Loucy (cell line): ENCODE results near the gene BCHE.

Experiments used
- CTCF ChIP-seq: fragments of 200-600 bp; sonication (generic); conservative IDR thresholded peaks from 2 replicates; pipeline ENCODE4 v1.5.1; 2014; ENCODE audit warnings: mild to moderate bottlenecking, antibody characterized with exemption, low read length
- EZH2phosphoT487 ChIP-seq: fragments of 200-600 bp; IDR thresholded peaks from 2 replicates; pipeline ENCODE4 v1.6.1; 2018; ENCODE audit warnings: antibody characterized with exemption, mild to moderate bottlenecking, moderate library complexity, borderline replicate concordance

GRCh38 chr3:165815682-165816081 lies 21.5 kb downstream of the BCHE start:
- TF ChIP-seq CTCF (no peak), EZH2phosphoT487 (no peak)
